LNCAP (cell line): ENCODE measurements around the gene OR3A2.

ENCODE experiments used
- CTCF ChIP-seq: fragments of 450-650 bp; IDR thresholded peaks from 2 replicates; pipeline ENCODE4 v1.5.1; 2017; ENCODE audit warnings: mild to moderate bottlenecking

The OR3A2 gene

DNA sequence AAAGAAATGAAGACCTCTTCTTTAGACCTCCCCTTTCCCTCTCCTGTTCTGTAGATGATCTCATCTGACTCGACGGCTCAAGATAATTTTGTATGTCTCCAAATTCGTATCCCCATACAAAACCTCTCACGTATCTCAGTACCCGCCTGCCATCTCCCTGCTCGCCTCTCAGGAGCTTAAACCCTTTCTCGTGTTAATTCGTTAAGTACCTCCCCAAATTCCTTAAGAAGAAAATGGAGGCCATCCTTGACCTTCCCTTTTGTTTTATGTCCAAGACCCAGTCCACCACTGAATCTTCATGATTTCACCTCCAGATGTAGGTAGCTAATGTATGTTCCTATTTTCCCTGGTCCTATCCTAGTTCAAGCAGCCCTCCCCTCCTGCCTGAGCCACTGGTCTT, 129.5 kb downstream of the OR3A2 start:
- no peak for TF ChIP-seq CTCF
